Stimulated activated CD8-positive, alpha-beta memory T cell treated with anti-CD3 and anti-CD28 coated beads, Interleukin-2, amount 100 ng/mL, for 1 hour (primary cell): ENCODE measurements around the gene AGPAT2.
A peak's percentile ranks its signal among the peaks of the same experiment; 100 is the strongest.
"Not testable (repeated sequence)": the region's sequence is repeated elsewhere in the genome, so short reads cannot be mapped to it uniquely, and the experiment has no call there.

Source experiments
- DNase-seq, 2 donors: peaks; one replicate each; pipeline ENCODE4 v3.0.0-alpha.2; 2020; ENCODE audit warnings: low read depth in 2 of 2

Gene AGPAT2

DNA sequence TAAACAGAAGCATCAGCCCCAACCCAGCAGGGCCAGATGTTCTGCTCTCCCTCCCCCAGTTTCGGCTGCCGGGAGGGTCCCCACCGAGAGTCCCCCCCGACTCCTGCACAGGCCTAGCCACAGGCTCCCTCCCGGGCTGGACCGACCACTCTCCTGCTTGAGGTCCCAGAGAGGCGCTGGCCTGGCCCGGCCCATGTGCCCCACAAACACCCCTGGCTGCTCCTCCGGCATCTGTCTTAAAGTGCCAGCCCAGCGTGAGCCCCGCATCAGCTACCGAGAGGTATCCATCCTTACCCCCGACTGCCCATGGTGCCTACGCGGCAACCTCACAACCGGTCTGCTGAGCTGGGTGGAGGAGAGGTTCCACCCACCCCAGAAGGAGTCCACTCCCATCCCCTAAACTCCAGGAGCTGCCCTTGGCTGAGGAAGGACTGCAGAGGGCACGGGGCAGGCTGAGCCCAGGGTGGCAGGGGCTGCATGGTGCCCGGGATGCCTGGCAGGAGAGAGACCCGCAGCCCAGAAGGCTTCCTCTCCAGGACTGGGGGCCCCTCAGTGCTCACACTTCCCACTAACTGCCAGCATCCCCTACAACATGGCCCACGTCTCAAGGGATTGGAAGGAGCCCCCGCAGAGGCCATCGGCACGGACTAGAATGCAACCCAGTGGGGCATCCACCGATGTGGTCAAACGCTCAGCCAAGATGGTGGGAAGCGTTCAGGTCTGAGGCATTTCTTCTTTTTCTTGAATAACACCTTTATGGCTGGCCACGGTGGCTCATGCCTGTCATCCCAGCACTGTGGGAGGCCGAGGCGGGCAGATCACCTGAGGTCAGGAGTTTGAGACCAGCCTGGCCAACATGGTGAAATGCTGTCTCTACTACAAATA is 40.2 kb downstream of the AGPAT2 start:
- DNase-seq, result no peak

- DNase-seq, result no peak
Measured at GRCh38 chr9:136645903-136646754, 41.1 kb downstream of the AGPAT2 start.

DNA sequence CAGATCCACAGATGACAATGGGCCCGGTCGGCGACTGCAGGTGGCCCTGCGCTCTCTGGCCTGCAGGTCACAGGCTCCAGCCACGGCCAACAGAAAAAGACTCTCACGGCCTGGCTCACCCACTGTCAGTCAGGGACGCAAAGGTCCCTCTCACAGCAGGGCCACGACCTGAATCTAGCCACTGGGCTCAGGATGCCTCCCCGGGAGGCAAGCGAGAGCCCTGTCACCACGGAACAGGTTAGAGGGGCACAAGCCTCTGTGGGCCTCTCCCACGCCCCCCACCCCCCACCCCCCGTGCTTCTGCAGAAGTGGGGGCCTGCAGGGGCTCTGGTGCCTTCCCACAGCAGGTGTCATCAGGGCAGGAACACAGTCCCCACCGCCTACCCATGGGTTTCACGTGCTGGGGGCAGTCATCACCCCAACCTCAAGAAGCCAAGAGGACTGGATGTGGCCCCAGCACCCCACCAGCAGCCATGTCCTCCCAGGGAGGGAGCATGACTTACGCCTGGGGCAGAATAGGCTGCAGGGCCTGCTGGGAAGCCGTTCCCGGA is 41.8 kb downstream of the AGPAT2 start:
- DNase-seq, result no peak

- DNase-seq, result peak; percentile 37 to 53
Measured at GRCh38 chr9:136644593-136645351, 42.5 kb downstream of the AGPAT2 start.

DNA sequence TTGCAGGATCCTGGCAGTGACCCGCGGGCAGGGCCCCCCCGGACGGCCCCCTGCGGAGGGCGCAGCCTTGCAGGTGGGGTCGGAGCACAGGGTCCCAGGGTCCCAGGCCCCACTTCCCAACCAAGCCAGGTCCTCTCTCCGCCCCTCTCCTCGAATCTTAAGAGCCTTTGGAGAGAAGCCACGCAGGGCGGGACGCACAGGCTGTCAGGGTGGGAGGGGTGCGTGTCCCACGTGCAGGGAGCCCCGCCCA is 43.0 kb downstream of the AGPAT2 start:
- DNase-seq, result no peak

GRCh38 chr9:136643596-136644342 is 43.5 kb downstream of the AGPAT2 start:
- no peak for DNase-seq

GRCh38 chr9:136642439-136642921 is 44.8 kb downstream of the AGPAT2 start:
- DNase-seq, result no peak

- no peak for DNase-seq
Measured at GRCh38 chr9:136640171-136641111, 46.8 kb downstream of the AGPAT2 start.

DNA sequence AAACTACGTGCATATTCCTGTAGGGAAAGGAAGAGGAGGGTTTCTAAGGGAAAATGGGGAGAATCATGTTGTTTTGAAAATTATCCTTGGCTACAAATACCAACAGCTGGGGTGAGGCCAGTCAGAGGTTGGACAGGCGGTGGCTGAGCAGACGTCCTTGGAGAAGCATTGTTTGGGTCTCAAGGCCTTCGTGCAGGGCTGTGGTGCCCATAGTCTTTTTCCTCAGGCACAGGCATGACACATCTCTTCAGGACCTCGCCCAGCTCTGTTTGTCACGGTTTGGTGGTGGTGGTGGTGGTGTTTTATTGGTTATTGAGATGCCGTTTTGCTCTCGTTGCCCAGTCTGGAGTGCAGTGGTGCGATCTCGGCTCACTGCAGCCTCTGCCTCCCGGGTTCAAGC is 52.4 kb downstream of the AGPAT2 start:
- DNase-seq, result no peak

GRCh38 chr9:136632491-136633106 is 54.7 kb downstream of the AGPAT2 start:
- DNase-seq, result not testable (repeated sequence)

DNA sequence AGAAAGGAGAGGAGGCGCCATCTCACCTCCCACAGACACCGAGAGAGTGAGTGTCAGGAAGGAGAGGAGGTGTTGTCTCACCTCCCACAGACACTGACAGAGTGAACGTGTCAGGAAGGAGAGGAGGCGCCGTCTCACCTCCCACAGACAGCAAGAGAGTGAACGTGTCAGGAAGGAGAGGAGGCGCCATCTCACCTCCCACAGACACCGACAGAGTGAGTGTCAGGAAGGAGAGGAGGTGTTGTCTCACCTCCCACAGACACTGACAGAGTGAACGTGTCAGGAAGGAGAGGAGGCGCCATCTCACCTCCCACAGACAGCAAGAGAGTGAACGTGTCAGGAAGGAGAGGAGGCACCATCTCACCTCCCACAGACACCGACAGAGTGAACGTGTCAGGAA is 55.2 kb downstream of the AGPAT2 start:
- DNase-seq, result not testable (repeated sequence)

DNA sequence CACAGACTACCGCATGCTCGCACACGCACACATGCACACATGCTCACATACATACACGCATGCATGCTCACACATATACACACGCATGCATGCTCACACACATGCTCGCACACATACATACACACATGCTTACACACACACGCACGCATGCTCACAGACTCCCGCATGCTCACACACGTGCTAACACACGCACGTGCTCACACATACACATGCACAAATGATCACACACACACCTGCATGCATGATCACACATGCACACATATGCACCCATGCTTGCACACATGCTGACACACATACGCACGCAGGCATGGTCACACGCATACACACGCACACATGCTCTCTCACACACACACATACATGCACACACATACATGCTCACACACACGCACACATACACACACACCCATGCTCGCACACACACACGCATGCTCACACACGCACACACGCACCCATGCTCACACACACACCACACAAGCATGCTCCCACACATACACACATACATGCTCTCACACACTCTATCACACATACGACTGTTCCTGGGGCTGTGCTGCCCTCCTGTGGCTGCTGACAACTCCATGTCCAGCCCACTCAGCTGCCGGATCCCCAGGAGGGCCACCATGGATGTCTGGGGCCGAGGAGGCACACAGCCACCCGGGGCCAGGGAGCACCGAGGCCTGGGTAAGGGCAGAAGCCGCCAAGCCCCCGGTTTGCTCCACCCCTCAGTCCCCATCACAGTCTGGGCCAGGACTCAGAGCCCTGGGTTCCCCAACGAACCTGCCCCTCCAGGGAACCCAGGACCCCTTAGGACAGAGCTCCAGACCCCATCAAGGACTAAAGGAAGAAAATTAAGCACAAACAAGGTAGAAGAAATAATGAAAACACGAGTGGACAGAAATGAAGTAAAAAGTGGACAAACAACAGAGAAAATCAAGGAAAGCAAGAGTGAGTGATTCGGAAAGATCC is 55.9 kb downstream of the AGPAT2 start:
- DNase-seq, result peak; percentile 50 to 61

GRCh38 chr9:136630662-136630992 is 56.6 kb downstream of the AGPAT2 start:
- DNase-seq, result no peak

GRCh38 chr9:136629879-136630661 is 57.2 kb downstream of the AGPAT2 start:
- peak in 1 of 2 donors; percentile 46 for DNase-seq

GRCh38 chr9:136629001-136629878 is 58.0 kb downstream of the AGPAT2 start:
- no peak for DNase-seq

DNA sequence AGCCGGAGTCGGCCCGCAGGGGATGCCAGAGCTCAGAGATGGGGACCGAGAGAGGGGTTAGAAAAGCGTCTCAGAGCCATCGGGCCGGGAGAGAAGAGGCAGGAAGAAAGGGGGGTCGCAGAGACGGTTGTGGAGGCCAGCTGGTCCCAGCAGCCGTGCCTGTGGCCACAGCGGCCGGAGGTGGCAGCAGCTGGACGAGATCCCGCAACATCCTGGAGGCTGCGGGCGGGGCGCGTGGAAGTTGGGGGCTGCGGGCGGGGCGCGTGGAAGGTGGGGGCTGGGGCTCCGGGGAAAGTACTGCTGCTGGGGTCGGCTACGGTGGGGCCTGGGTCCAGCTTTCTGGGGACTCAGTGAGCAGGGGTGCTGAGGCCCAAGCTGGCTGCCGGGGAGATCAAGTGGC is 59.0 kb downstream of the AGPAT2 start:
- DNase-seq, result no peak

DNA sequence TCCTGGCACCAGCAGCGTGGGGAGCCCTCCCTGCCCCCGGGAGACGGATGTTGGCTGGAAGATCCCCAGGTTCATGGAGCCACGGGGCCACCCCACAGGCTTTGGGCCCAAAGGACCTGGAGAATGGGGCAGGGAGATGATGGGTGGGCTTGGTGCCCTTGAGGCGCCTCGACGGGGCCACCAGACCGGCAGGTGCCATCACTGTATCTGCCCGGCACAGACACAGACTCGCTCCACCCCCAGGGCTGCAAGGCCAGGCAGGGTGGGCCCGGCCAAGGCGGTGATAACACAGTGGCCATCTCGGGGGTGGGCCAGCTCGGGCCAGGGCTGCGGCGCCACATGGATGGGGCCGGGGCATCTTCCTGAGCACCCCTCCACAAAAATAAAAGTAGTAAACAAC is 59.6 kb downstream of the AGPAT2 start:
- no peak for DNase-seq
